Breast epithelium (tissue), 3 donors: ENCODE results near the gene BRCA2.

Source experiments
- POLR2AphosphoS5 ChIP-seq, 3 donors: sonication (generic); formaldehyde crosslinking; IDR thresholded peaks; one replicate each; pipeline ENCODE4 v1.6.1; 2017; ENCODE audit warnings: antibody characterized with exemption in 3 of 3
- TF ChIP-seq, protein P1 (sequence below), 3 donors: fragments of 450-650 bp; IDR thresholded peaks; one replicate each; pipeline ENCODE4 v1.5.1; 2016 to 2017; ENCODE audit warnings: antibody characterized with exemption in 3 of 3, mild to moderate bottlenecking in 3 of 3, moderate library complexity in 3 of 3

DNA sequence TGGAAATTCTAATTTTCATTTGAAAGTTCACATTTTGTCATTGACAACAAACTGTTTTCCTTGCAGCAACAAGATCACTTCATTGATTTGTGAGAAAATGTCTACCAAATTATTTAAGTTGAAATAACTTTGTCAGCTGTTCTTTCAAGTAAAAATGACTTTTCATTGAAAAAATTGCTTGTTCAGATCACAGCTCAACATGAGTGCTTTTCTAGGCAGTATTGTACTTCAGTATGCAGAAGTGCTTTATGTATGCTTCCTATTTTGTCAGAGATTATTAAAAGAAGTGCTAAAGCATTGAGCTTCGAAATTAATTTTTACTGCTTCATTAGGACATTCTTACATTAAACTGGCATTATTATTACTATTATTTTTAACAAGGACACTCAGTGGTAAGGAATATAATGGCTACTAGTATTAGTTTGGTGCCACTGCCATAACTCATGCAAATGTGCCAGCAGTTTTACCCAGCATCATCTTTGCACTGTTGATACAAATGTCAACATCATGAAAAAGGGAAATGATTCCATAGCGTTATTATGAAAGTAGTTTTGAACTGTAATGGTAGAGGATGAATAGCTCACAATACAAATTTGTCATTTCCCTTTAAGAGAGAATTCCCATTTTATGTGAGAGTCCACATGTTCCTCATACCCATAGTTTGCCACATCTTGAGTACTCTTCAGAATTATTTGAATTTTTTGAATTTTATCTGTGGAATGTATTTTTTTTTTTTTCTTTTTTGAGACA lies 2.6 kb downstream of the BRCA2 start:
- TF ChIP-seq, protein P1, sequence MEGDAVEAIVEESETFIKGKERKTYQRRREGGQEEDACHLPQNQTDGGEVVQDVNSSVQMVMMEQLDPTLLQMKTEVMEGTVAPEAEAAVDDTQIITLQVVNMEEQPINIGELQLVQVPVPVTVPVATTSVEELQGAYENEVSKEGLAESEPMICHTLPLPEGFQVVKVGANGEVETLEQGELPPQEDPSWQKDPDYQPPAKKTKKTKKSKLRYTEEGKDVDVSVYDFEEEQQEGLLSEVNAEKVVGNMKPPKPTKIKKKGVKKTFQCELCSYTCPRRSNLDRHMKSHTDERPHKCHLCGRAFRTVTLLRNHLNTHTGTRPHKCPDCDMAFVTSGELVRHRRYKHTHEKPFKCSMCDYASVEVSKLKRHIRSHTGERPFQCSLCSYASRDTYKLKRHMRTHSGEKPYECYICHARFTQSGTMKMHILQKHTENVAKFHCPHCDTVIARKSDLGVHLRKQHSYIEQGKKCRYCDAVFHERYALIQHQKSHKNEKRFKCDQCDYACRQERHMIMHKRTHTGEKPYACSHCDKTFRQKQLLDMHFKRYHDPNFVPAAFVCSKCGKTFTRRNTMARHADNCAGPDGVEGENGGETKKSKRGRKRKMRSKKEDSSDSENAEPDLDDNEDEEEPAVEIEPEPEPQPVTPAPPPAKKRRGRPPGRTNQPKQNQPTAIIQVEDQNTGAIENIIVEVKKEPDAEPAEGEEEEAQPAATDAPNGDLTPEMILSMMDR (IDR thresholded peaks at IDR 0.05) = no peak
- no peak for TF ChIP-seq POLR2AphosphoS5 (IDR thresholded peaks at IDR 0.05)
